Tibial artery (tissue), 4 donors: ENCODE measurements around the gene MED12L.

Experiments
- DNase-seq, 2 donors: peaks; one replicate each; pipeline ENCODE4 v3.0.0-alpha.2; 2019
- H3K27ac ChIP-seq, 2 donors: fragments of 200-600 bp; sonication (generic) in 1 of 2; 1 replicate in 1 of 2; 2 replicates in 1 of 2; pipeline ENCODE4 v1.5.1; 2018 to 2019; ENCODE audit warnings: mild to moderate bottlenecking in 1 of 2
- H3K27me3 ChIP-seq, 2 donors: fragments of 200-600 bp; sonication (generic) in 1 of 2; one replicate each; pipeline versions ENCODE4 v1.5.1 to v1.6.0; 2016 to 2019
- H3K36me3 ChIP-seq, 3 donors: fragments of 200-600 bp; sonication (generic) in 2 of 3; one replicate each; pipeline ENCODE4 v1.5.1; 2016 to 2019; ENCODE audit warnings: mild to moderate bottlenecking in 2 of 3
- H3K4me1 ChIP-seq, 4 donors: fragments of 200-600 bp; sonication (generic) in 2 of 4; 1 replicate in 3 of 4; 2 replicates in 1 of 4; pipeline ENCODE4 v1.5.1; 2016 to 2019
- H3K4me3 ChIP-seq, 2 donors: fragments of 200-600 bp; sonication (generic) in 1 of 2; 1 replicate in 1 of 2; 2 replicates in 1 of 2; pipeline ENCODE4 v1.5.1; 2018 to 2019; ENCODE audit warnings: mild to moderate bottlenecking in 2 of 2
- H3K9me3 ChIP-seq, 3 donors: fragments of 200-600 bp; sonication (generic) in 1 of 3; one replicate each; pipeline ENCODE4 v1.5.1; 2016 to 2019
- intact Hi-C: fragments of 100-400 bp; cut with DNase I; formaldehyde crosslinking; loops from one replicate; pipeline ENCODE4 v1.15.0; 2023; ENCODE audit warnings: low total_unique reads
- TF ChIP-seq, protein P1 (sequence below), 2 experiments: fragments of 200-600 bp in 1 of 2; fragments of 450-650 bp in 1 of 2; IDR thresholded peaks; one replicate each; pipeline ENCODE4 v1.5.1; 2017 to 2019; ENCODE audit warnings: antibody characterized with exemption in 2 of 2, mild to moderate bottlenecking in 1 of 2, moderate library complexity in 1 of 2

The MED12L gene

DNA sequence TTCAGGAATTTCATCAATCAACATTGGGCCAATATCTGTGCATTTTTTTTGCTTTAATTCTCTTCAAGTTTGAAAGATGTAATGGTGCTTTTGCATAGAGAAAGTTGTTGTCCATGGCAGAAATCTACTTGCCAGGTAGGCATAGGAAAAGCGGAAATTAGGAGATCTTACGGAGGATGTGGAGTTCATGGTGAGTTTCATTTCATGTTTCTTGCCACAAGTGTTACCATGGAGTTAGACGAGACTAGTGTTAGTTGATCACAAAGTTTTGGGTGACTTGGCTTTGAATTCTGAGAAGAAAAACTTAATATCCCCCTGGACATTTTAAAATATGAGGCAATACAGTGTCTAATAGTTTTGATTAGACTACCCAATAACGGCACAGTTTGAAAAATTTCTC is 244.9 kb downstream of the MED12L start:
- TF ChIP-seq, protein P1, sequence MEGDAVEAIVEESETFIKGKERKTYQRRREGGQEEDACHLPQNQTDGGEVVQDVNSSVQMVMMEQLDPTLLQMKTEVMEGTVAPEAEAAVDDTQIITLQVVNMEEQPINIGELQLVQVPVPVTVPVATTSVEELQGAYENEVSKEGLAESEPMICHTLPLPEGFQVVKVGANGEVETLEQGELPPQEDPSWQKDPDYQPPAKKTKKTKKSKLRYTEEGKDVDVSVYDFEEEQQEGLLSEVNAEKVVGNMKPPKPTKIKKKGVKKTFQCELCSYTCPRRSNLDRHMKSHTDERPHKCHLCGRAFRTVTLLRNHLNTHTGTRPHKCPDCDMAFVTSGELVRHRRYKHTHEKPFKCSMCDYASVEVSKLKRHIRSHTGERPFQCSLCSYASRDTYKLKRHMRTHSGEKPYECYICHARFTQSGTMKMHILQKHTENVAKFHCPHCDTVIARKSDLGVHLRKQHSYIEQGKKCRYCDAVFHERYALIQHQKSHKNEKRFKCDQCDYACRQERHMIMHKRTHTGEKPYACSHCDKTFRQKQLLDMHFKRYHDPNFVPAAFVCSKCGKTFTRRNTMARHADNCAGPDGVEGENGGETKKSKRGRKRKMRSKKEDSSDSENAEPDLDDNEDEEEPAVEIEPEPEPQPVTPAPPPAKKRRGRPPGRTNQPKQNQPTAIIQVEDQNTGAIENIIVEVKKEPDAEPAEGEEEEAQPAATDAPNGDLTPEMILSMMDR (IDR thresholded peaks at IDR 0.05): no peak
- Histone ChIP-seq H3K9me3 (no peaks in the 10 kb centered on the region), H3K4me3 (no peak overlapping the region), H3K27ac (no peak overlapping the region), H3K4me1 (peaks cover 0 to 7% (median 0%) of the 10 kb centered on the region in 4 donors), H3K36me3 (no peaks in the 10 kb centered on the region), H3K27me3 (no peaks in the 10 kb centered on the region)
- DNase-seq: no peak
- intact Hi-C loops: no loop called here

- no peaks in the 10 kb centered on the region for H3K27me3 ChIP-seq
- no peaks in the 10 kb centered on the region for H3K36me3 ChIP-seq
- no peaks in the 10 kb centered on the region for H3K9me3 ChIP-seq
- H3K4me1 ChIP-seq: peaks cover 0 to 7% (median 0%) of the 10 kb centered on the region in 4 donors
- no peak overlapping the region for H3K4me3 ChIP-seq
- intact Hi-C loops: no loop called here
- no peak for DNase-seq
- H3K27ac ChIP-seq: no peak overlapping the region
- TF ChIP-seq, protein P1 (IDR thresholded peaks at IDR 0.05): no peak
Observed at GRCh38 chr3:151330899-151331298, 245.4 kb downstream of the MED12L start.

GRCh38 chr3:151331696-151332095 is 246.2 kb downstream of the MED12L start:
- H3K4me1 ChIP-seq: peaks cover 0 to 7% (median 0%) of the 10 kb centered on the region in 4 donors
- no peaks in the 10 kb centered on the region for H3K36me3 ChIP-seq
- no peaks in the 10 kb centered on the region for H3K9me3 ChIP-seq
- H3K4me3 ChIP-seq: no peak overlapping the region
- H3K27ac ChIP-seq: no peak overlapping the region
- H3K27me3 ChIP-seq: no peaks in the 10 kb centered on the region
- TF ChIP-seq, protein P1 (IDR thresholded peaks at IDR 0.05): no peak
- DNase-seq: no peak
- intact Hi-C loops: no loop called here

DNA sequence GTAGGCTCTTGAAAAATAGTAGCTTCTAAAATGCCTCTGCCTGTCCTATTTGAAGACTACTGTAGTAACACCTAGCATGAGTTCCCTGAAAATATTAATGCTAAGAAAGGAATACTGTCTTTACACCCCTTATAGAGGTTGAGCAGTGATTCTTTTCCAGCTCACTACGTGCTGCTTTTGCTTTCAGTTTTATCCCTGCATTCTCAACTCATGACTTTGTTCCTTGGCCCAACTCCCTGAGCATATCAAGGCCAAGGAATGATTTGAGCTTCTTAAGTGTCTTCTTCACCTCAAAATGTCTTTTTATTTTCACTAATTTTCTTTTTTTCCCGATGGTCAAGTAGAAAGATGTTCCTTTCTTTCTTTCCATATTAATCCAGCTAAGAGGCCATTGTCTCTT is 260.4 kb downstream of the MED12L start:
- Histone ChIP-seq H3K4me3 (peak overlapping the region in 1 of 2 donors; percentile 31), H3K9me3 (no peaks in the 10 kb centered on the region), H3K27ac (peak overlapping the region in 1 of 2 donors; percentile 10), H3K4me1 (peaks cover 0 to 8% (median 2%) of the 10 kb centered on the region in 4 donors), H3K36me3 (no peaks in the 10 kb centered on the region), H3K27me3 (no peaks in the 10 kb centered on the region)
- intact Hi-C loops: no loop called here
- DNase-seq: no peak
- TF ChIP-seq, protein P1 (IDR thresholded peaks at IDR 0.05): no peak

DNA sequence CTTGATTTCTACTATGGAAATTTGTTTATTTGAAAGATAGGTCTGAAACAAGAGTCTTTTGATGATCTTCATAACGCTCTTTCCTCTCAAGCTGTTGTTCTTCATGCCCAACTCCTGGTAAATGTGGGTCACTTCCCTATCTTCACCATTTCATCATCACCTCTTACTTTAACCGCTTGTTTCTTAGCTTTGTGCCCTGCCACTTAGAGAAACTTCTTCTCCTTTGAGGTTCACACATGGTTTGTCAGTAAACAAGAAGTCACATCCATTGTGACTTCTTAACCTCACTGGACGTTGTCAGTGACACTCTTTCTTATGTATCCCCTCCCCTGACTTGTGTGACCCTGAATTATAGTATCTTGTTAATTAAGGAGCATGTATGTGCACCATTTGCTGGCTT is 260.8 kb downstream of the MED12L start:
- Histone ChIP-seq H3K27ac (no peak overlapping the region), H3K27me3 (no peaks in the 10 kb centered on the region), H3K4me3 (no peak overlapping the region), H3K36me3 (no peaks in the 10 kb centered on the region), H3K9me3 (no peaks in the 10 kb centered on the region), H3K4me1 (peaks cover 0 to 8% (median 2%) of the 10 kb centered on the region in 4 donors)
- DNase-seq: no peak
- intact Hi-C loops: no loop called here
- TF ChIP-seq, protein P1 (IDR thresholded peaks at IDR 0.05): no peak

- H3K27me3 ChIP-seq: no peaks in the 10 kb centered on the region
- H3K9me3 ChIP-seq: no peaks in the 10 kb centered on the region
- TF ChIP-seq, protein P1 (IDR thresholded peaks at IDR 0.05): no peak
- intact Hi-C loops: no loop called here
- no peaks in the 10 kb centered on the region for H3K36me3 ChIP-seq
- H3K4me3 ChIP-seq: no peak overlapping the region
- no peak overlapping the region for H3K27ac ChIP-seq
- DNase-seq: peak; percentile 45 to 66
- peaks cover 0 to 8% (median 2%) of the 10 kb centered on the region in 4 donors for H3K4me1 ChIP-seq
Observed at GRCh38 chr3:151347432-151347831, 262.0 kb downstream of the MED12L start.
